T-helper 17 cell (primary cell): ENCODE measurements around the gene HOXB9. TPM values are rescaled to one million over a fixed set of nuclear protein-coding genes. Genes with fewer than 3 reads are reported as not detected.

Source experiments
- ATAC-seq: fragments of 150-1000 bp; cut with Tn5 transposase; 2 replicates; pipeline ENCODE4 v1.10.0; 2021; ENCODE audit warnings: mild to moderate bottlenecking, moderate library complexity
- DNase-seq, 3 donors: peaks; one replicate each; pipeline versions ENCODE4 v3.0.0 to v3.0.0-alpha.2; 2020 to 2021
- H3K9me3 ChIP-seq: one replicate; pipeline ENCODE4 v1.7.0; 2013; ENCODE audit warnings: low read length, mild to moderate bottlenecking; ENCODE audit not compliant: control insufficient read depth, poor library complexity, severe bottlenecking
- H3K27ac Mint-ChIP-seq: one replicate; pipeline ENCODE4 v1.8.0; 2022; ENCODE audit warnings: mild to moderate bottlenecking, moderate library complexity, mixed read lengths
- H3K27me3 Mint-ChIP-seq: one replicate; pipeline ENCODE4 v1.8.0; 2022; ENCODE audit warnings: mixed read lengths
- H3K36me3 Mint-ChIP-seq: one replicate; pipeline ENCODE4 v1.8.0; 2022; ENCODE audit warnings: low read depth, mixed read lengths
- H3K4me1 Mint-ChIP-seq: one replicate; pipeline ENCODE4 v1.8.0; 2022; ENCODE audit warnings: mild to moderate bottlenecking, mixed read lengths
- H3K4me3 Mint-ChIP-seq: one replicate; pipeline ENCODE4 v1.8.0; 2022; ENCODE audit warnings: mild to moderate bottlenecking, moderate library complexity, mixed read lengths
- total RNA-seq, 4 donors: library from RNA in 2 of 4; stranded (reverse) in 2 of 4; gene quantifications; one replicate each; pipeline ENCODE4 v1.2.3 and lab custom pipeline; 2022 to 2026

HOXB9 gene
- total RNA-seq, 2 donors from 2014 or later: 0.16 TPM; not detected in 1

DNA sequence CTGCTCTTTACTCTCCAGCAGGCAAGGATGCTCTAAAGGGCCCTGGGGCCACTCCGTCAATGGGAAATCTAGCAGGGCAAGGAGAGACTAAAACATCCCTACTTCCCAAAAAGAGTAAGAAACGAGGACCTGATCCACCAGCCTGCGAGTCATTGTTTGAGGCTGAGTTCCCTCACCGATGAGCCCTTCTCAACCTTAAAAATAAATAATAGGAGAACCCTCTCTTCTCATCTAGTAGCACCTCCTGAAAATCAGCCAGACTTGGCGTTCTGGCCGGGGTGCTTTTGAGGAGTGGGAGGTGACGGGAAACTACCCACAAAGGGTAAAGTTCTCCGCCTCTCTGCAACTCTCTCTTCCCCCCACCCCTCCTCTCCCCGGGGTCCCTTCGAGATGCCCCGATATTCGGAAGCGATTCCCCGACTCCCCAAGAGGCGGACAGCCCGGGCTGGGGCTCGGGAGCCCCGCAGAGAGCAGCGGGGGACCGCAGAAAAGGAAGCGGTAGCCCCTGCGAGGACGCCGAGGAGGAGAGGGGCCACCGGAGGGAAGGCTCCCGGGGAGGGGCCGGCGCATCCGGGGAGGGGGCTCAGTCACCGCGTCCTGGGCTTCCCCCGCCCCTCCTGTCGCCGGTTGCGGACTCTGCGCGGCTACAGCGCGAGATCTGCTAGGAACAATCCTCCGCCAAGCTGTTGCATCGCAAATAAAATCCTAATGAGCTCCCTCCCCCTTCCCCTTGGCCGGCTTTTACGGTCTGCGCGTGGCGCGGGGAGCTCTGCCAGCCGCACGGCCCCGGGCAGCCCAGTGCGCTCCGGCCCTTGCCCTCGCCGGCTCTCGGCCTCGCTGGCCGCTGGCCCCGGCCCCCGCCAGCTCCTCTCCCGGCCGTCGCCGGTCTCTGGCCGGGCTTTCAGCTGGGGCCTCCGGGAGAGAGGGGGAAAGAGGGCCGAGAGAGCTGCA lies 1.3 kb downstream of the HOXB9 start:
- DNase-seq (peak in 1 of 3 donors; percentile 33), ATAC-seq (peak; percentile 48)
- no peak overlapping the region for H3K27ac Mint-ChIP-seq
- H3K4me3 Mint-ChIP-seq: peak overlapping the region; percentile 91
- H3K36me3 Mint-ChIP-seq: peaks cover 8% of the 10 kb centered on the region
- H3K27me3 Mint-ChIP-seq: peaks cover 91% of the 10 kb centered on the region
- peaks cover 17% of the 10 kb centered on the region for H3K4me1 Mint-ChIP-seq
- no peaks in the 10 kb centered on the region for H3K9me3 ChIP-seq

DNA sequence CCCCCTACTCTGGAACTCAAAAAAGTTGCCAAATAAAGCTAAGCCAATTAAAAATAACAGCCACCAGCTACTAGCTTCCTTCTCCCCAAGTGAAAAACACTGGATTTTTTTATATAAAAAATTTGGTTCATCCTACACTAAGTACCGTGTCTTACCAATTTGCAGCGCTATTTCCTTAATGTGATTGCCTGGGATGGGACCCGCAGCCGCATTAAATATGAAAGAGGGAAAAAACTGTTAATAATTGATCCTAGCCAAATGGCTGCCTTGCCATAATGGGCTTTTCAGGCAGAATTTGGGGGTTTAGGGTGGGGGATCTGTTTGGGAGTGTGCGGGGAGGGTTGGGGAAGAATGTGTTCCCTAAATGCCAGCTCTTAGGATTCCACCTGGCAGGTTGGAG lies 2.0 kb downstream of the HOXB9 start:
- ATAC-seq (no peak), DNase-seq (no peak)
- Mint-ChIP-seq H3K4me1 (peaks cover 21% of the 10 kb centered on the region), H3K27ac (no peak overlapping the region), H3K27me3 (peaks cover 91% of the 10 kb centered on the region), H3K36me3 (peaks cover 8% of the 10 kb centered on the region), H3K4me3 (peak overlapping the region; percentile 71)
- no peaks in the 10 kb centered on the region for H3K9me3 ChIP-seq

DNA sequence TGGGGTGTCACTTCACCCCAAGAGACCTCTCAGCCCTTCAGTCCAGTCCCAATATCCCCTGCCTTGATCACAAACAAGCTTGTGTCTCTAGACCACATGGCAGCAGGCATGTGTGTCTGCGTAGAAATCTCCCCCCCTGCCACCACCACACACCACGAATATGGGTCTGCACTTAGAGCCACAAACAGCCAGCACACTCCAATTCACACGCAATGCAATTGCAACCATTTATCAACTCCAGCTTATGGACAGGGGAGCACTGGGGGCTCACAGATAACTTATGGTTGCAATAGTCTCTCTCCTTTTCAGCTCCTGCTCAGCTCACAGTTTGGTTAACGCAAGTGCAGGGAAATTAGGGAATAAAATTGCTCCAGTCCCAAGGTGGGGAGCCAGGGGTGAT lies 2.6 kb downstream of the HOXB9 start:
- no peaks in the 10 kb centered on the region for H3K9me3 ChIP-seq
- Mint-ChIP-seq H3K4me3 (no peak overlapping the region), H3K27me3 (peaks cover 91% of the 10 kb centered on the region), H3K36me3 (peaks cover 8% of the 10 kb centered on the region), H3K27ac (no peak overlapping the region), H3K4me1 (peaks cover 25% of the 10 kb centered on the region)
- ATAC-seq (no peak), DNase-seq (no peak)

DNA sequence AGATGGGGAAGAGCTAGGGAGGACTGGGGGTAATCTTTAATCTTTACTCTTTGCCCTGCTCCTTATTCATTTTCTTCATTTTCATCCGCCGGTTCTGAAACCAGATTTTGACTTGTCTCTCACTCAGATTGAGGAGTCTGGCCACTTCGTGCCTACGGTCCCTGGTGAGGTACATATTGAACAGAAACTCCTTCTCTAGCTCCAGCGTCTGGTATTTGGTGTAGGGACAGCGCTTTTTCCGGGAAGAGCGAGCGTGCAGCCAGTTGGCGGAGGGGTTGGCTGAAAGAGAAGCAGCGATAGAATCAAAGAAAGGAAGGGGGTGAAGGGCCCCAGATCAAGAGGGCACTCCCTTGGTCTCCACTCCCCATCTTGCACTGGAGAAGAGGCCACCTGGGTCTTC lies 3.3 kb downstream of the HOXB9 start:
- Mint-ChIP-seq H3K4me3 (no peak overlapping the region), H3K36me3 (peaks cover 8% of the 10 kb centered on the region), H3K27ac (no peak overlapping the region), H3K4me1 (peaks cover 30% of the 10 kb centered on the region), H3K27me3 (peaks cover 90% of the 10 kb centered on the region)
- no peak for ATAC-seq
- no peaks in the 10 kb centered on the region for H3K9me3 ChIP-seq
- DNase-seq: no peak

DNA sequence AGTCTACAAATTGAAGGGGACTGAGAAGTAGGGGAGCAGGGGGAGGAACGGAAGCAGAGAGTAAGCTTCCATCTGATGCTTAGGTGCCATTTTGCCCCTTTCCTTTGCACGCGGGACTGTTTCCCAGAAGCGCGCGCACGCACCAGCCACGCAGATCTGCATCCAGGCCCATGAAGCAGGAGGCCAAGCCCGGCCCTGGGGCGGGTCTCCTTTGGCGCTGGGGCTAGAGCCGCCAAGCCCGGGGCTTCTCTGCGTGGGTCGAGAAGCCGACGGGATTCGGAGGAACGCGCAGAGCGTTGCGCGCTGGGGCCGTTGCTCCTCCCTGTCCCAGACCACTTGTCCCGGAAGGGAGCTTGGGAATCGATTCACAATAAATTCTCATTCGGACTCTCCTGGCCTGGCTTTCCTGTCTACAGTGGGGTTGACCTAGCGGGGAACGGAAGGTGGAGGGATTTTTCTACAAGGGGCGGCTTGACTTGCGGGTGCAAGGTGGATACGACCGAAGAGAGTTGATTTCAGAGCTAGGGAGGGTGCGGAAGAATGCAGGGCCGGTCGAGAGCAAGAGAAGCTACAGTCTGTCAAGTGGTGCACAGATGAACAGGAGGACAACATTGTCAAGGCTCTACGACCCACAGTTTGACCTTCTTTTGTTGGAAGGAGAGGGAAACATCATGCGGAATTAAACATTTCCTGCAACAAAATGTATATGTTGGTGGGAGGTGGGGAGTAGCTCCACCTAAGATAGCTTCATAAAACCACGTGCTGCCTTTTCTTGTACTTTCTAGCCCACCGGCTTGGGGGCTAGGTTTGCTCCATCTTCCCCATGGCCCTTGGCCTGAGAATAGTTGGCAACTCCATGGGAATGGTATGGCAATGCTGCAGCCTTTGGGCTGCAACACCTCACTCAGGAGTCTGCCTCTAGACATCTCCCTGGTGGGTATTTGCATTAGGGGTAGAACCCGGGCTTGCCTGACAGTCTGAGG lies 4.5 kb downstream of the HOXB9 start:
- no peaks in the 10 kb centered on the region for H3K9me3 ChIP-seq
- peaks cover 12% of the 10 kb centered on the region for H3K36me3 Mint-ChIP-seq
- H3K4me1 Mint-ChIP-seq: peaks cover 35% of the 10 kb centered on the region
- DNase-seq (no peak), ATAC-seq (no peak)
- no peak overlapping the region for H3K4me3 Mint-ChIP-seq
- H3K27ac Mint-ChIP-seq: no peak overlapping the region
- H3K27me3 Mint-ChIP-seq: peaks cover 90% of the 10 kb centered on the region

DNA sequence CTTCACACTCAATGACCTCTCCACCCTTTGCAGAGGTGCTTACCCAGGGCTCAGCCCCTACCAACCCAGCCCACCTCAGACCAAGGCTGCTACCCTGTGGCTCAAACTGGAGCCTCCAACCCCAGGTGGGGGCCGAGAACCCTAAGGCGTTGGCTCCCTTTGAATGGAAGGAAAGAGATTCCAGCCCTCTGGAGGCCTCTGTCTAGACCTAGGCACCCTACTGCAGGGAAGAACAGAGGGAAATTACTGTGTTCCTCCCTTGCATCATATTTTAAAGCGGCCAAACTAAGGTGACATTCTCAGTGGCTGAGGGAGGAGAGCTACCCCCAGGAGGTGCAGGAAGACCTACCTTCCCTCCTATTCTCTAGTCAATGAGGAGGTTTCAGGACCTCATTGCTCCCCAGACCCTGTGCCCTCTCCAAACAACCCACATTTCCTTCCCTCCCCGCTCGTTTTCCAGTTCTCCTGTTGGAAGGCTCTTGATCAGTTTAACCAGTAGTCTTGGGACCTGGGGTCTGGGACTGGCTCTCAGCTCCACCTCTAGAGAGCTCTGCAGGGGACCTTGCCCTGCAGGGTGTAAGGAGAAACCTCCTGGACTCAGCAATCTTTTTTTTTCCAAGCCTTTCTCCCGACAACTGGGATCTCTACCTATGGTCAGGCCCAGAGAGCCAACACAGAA lies 5.6 kb downstream of the HOXB9 start:
- DNase-seq: no peak
- Mint-ChIP-seq H3K27me3 (peaks cover 92% of the 10 kb centered on the region), H3K36me3 (peaks cover 11% of the 10 kb centered on the region), H3K27ac (no peak overlapping the region), H3K4me1 (peaks cover 30% of the 10 kb centered on the region), H3K4me3 (no peak overlapping the region)
- H3K9me3 ChIP-seq: no peaks in the 10 kb centered on the region
- no peak for ATAC-seq

DNA sequence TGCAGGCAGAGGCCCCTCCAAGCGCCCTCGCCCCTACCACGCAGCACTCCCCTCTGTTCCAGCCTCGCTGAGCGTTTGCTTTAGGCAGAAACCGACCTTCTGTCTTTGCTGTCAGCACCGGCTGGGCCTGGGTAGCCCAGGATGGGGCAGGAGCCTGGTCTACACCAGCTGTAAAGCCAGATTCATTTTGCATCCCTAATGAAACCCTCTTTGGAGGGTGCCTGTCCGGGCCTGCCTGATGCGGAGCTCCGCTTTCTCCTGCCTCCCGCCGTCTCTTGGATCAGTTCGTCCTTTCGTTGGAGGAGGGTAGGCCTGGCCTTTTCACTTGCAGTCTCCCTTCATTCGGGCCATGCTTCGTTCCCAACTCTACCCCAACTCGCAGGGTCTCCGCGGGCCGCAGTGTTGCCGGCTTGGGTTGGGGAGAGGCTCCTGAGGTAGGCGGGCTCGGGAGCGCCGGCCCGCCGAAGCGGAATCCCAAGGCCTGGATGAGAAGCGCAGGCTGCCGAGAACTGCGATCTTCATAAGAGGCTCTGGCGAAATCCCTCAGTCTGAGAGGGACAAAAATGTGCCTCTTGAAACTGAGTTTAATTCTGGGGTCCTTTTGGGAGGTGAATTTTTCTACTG lies 6.2 kb downstream of the HOXB9 start:
- Mint-ChIP-seq H3K27ac (peak overlapping the region; percentile 96), H3K36me3 (peaks cover 11% of the 10 kb centered on the region), H3K4me1 (peaks cover 31% of the 10 kb centered on the region), H3K27me3 (peaks cover 93% of the 10 kb centered on the region), H3K4me3 (peak overlapping the region; percentile 63)
- ATAC-seq (no peak), DNase-seq (no peak)
- H3K9me3 ChIP-seq: no peaks in the 10 kb centered on the region

DNA sequence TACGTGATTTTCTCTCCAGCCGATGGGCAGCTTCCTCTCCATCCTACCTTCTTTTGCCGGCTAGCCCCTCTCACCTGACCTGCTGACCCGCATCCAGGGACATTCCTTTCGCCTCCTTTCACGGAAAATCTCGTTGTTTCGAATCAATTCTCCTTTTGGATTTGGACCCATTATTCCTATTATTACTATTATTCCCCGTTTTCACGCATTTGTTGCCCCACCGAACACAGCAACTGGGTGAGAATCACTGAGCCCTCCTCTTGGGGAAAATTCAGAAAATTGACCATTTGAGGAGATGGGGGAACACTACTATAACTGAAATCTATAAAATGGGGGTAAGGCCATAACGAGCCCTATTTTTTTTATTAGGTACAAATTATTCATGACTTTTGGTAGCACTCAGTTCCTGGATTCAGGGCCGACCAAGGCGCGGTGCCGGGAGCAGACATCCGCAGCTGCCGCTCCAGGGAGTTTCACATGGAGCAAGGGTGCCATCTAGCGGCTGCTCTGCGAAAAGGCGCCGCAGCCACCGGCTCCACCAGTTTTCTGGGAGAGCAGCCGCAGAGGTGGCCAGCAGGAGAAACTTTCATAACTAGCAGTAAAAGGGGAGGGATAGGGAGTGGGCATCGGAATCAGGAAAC lies 7.8 kb downstream of the HOXB9 start:
- peaks cover 12% of the 10 kb centered on the region for H3K36me3 Mint-ChIP-seq
- H3K4me1 Mint-ChIP-seq: peaks cover 41% of the 10 kb centered on the region
- peak overlapping the region; percentile 96 for H3K27ac Mint-ChIP-seq

DNA sequence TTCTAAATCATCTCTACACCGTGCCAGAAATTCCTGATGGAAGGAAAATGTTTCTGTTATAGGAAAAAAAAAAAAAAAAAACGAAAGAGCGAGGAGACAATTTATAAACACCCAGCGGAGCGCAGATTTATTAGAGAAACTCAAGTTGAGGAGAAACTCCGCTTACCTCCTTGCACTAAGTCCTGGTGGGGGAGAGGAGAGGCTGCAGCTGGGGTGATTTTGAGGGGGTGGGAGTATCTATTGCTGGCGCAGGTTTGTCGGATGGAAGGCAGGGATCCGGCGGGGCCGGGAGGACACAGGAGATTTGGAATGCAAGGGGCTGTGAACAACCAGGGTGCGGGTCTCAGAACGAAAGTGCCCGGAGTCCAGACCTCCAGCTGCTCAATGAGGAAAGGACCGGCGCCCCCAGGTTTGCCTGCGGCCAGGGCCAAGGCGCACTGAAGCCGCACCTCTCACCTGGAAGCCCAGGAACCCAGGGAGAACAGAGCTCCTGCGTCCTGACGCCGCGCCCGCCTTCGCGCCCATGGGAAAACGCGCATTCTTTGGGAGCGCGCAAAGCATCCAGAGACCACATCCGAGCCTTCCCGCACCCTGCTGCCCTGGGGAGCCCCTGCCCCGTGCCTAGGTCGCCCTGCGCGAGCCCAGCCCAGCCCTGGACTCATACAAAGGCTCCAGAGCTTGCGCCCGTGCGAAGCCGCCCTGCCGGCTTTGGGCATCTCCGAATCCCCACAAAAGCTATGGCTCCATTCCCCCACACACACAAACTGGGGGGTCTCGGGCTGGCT lies 8.5 kb downstream of the HOXB9 start:
- Mint-ChIP-seq H3K36me3 (peaks cover 11% of the 10 kb centered on the region), H3K4me1 (peaks cover 43% of the 10 kb centered on the region), H3K27me3 (peaks cover 96% of the 10 kb centered on the region), H3K4me3 (peak overlapping the region; percentile 33), H3K27ac (peak overlapping the region; percentile 96)
- H3K9me3 ChIP-seq: no peaks in the 10 kb centered on the region
- ATAC-seq: no peak
- no peak for DNase-seq

More for the DNA sequence above, 7.8 kb downstream of the HOXB9 start:
- Mint-ChIP-seq H3K4me3 (peak overlapping the region; percentile 25), H3K27me3 (peaks cover 96% of the 10 kb centered on the region)
- H3K9me3 ChIP-seq: no peaks in the 10 kb centered on the region
- DNase-seq (peak; percentile 74 to 84 (median 78)), ATAC-seq (peak; percentile 78)

DNA sequence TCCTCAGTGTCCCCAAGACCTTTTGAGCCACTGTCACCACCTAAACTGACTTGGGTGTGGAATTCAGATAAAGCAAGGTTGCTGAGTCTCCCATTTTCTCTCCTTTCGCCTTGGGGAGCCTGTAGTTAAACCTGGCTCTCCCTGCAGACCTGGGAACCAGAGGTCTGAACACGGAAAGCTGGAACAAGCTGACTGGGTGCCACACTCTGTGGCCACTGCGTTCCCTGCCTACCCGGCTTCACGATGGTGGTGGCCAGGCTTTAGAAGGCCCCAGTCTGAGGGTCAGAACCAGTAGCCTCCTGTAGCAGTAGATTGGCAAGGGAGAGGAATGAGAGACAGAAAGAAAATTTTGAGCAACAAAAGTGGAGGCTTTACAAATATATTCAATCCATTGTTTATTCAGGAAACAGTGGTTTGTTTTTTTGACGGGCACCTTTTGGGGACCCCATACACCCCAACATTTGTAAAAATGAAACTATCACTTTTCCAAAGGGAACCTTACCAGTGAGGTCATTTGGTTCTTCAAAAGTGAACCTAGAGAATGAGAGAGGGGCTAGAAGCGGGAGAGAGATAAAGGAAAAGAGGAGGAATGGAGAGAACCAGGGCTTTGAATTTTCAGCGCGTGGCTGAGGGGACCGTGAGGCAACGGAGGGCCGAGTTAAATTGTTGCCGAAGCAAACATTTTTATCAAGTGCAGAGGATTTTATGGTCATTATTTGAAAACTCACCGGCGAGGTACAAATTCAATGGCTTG lies 9.3 kb downstream of the HOXB9 start:
- H3K27me3 Mint-ChIP-seq: peaks cover 94% of the 10 kb centered on the region
- H3K9me3 ChIP-seq: no peaks in the 10 kb centered on the region
- no peak for DNase-seq
- peaks cover 44% of the 10 kb centered on the region for H3K4me1 Mint-ChIP-seq
- peaks cover 11% of the 10 kb centered on the region for H3K36me3 Mint-ChIP-seq
- no peak for ATAC-seq
- H3K27ac Mint-ChIP-seq: peak overlapping the region; percentile 61
- H3K4me3 Mint-ChIP-seq: peak overlapping the region; percentile 68
